CD4-positive, alpha-beta T cell (primary cell): ENCODE measurements around the gene NFKB1. TPM values are rescaled to one million over a fixed set of nuclear protein-coding genes. Genes with fewer than 3 reads are reported as not detected.
A peak's percentile ranks its signal among the peaks of the same experiment; 100 is the strongest.

Experiments used
- ATAC-seq: fragments of 200-7000 bp; cut with Tn5 transposase; one replicate; pipeline ENCODE4 v1.10.0; 2022; ENCODE audit warnings: mild to moderate bottlenecking; ENCODE audit not compliant: poor library complexity
- CTCF ChIA-PET: fragments of 350-600 bp; sonication (Branson Sonifier 250); formaldehyde crosslinking; loops from one replicate; lab custom pipeline; 2021; ENCODE audit warnings: antibody characterized with exemption, inconsistent platforms; lab: Charles Lee
- POLR2A ChIA-PET: fragments of 350-600 bp; sonication (Branson Sonifier 250); formaldehyde crosslinking; loops from one replicate; lab custom pipeline; 2021; ENCODE audit warnings: antibody characterized with exemption, inconsistent platforms; lab: Charles Lee
- DNase-seq, 14 experiments: peaks; one replicate each; pipeline ENCODE4 v3.0.0-alpha.2; 2013 to 2020; ENCODE audit warnings: mixed read lengths in 2 of 14
- H3K27ac ChIP-seq, 2 donors: one replicate each; pipeline versions ENCODE4 v1.5.1 to v1.7.0; 2013; ENCODE audit warnings: low read length in 2 of 2, low read depth in 1 of 2, mild to moderate bottlenecking in 1 of 2
- H3K27me3 ChIP-seq, 2 experiments: 1 replicate in 1 of 2; 2 replicates in 1 of 2; pipeline versions ENCODE4 v1.6.1 to v1.7.0; 2013; ENCODE audit warnings: low read length in 2 of 2, control low read depth in 1 of 2, mild to moderate bottlenecking in 1 of 2, moderate library complexity in 1 of 2; ENCODE audit not compliant: insufficient read depth in 2 of 2, control insufficient read depth in 1 of 2
- H3K36me3 ChIP-seq: one replicate; pipeline ENCODE4 v1.6.1; 2013; ENCODE audit warnings: low read length, control low read depth; ENCODE audit not compliant: insufficient read depth
- H3K4me1 ChIP-seq: one replicate; pipeline ENCODE4 v1.6.1; 2013; ENCODE audit warnings: low read length, control low read depth; ENCODE audit not compliant: insufficient read depth
- H3K4me3 ChIP-seq: one replicate; pipeline ENCODE4 v1.5.1; 2013; ENCODE audit warnings: mild to moderate bottlenecking, low read length, moderate library complexity
- H3K9me3 ChIP-seq, 2 experiments: 1 replicate in 1 of 2; 2 replicates in 1 of 2; pipeline versions ENCODE4 v1.6.1 to v1.7.0; 2013; ENCODE audit warnings: low read length in 2 of 2, mild to moderate bottlenecking in 2 of 2, control low read depth in 1 of 2, moderate library complexity in 1 of 2; ENCODE audit not compliant: control insufficient read depth in 1 of 2, insufficient read depth in 1 of 2
- H3K27ac Mint-ChIP-seq: one replicate; pipeline ENCODE4 v1.8.0; 2020; ENCODE audit warnings: mixed read lengths
- H3K27me3 Mint-ChIP-seq: one replicate; pipeline ENCODE4 v1.8.0; 2021; ENCODE audit warnings: mixed read lengths
- H3K36me3 Mint-ChIP-seq: one replicate; pipeline ENCODE4 v1.8.0; 2021; ENCODE audit warnings: low read depth, mixed read lengths
- H3K4me1 Mint-ChIP-seq: one replicate; pipeline ENCODE4 v1.8.0; 2021; ENCODE audit warnings: low read depth, mixed read lengths
- H3K4me3 Mint-ChIP-seq: one replicate; pipeline ENCODE4 v1.8.0; 2020; ENCODE audit warnings: mild to moderate bottlenecking, mixed read lengths
- H3K9me3 Mint-ChIP-seq: one replicate; pipeline ENCODE4 v1.8.0; 2020; ENCODE audit warnings: mixed read lengths
- intact Hi-C, 2 experiments: fragments of 100-400 bp; cut with DNase I in 1 of 2; cut with micrococcal nuclease in 1 of 2; formaldehyde crosslinking; loops; one replicate each; pipeline versions ENCODE4 v1.15.1 to v1.9.0; 2023 to 2025; cut with DNase I, micrococcal nuclease
- total RNA-seq, 174 experiments: library from RNA in 2 of 174; stranded (reverse) in 2 of 174; gene quantifications; one replicate each; pipeline ENCODE4 v1.2.3 and lab custom pipeline; 2021 to 2026
- TF ChIP-seq, protein P1 (sequence below): fragments of 200-600 bp; IDR thresholded peaks from one replicate; pipeline ENCODE4 v1.8.0; 2022; ENCODE audit warnings: antibody characterized with exemption, mild to moderate bottlenecking

NFKB1 gene
- total RNA-seq, 2 experiments from 2014 or later: 134 TPM

DNA sequence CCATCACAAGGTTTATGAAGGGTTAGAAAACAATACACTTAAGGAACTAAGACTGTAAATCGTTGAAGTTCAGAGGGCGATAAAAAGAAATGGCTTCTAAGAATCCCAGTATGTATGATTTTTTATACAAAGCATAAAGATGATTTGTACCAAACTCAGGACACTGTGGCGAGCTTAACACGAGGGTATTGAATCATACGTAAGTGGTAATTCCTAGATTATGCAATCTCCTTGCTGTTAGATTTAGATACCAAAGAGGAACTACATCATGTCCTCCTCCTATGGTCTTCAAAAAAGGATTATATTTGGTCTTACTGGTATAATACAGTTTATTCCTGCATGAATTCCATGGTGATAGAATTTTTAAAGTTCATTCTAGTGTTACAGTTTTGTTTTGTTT is 23.9 kb downstream of the NFKB1 start:
- POLR2A ChIA-PET: interaction anchor here (1.2 to 5.5 kb wide), 3 partner anchors 9 to 23 kb away, joined by 3 to 34 read pairs (median 3); partner anchors contain the start of gene NFKB1
- Mint-ChIP-seq H3K4me1 (peaks cover 99% of the 10 kb centered on the region), H3K4me3 (peak overlapping the region; percentile 30), H3K9me3 (no peaks in the 10 kb centered on the region), H3K27me3 (no peaks in the 10 kb centered on the region), H3K27ac (peak overlapping the region; percentile 58), H3K36me3 (peaks cover 43% of the 10 kb centered on the region)
- H3K36me3 ChIP-seq: peaks cover 26% of the 10 kb centered on the region
- no peaks in the 10 kb centered on the region for H3K27me3 ChIP-seq
- CTCF ChIA-PET: interaction anchor here (0.8 kb wide), 1 partner anchor 94 kb away, joined by 3 read pairs; no protein-coding TSS in a partner anchor
- TF ChIP-seq, protein P1, sequence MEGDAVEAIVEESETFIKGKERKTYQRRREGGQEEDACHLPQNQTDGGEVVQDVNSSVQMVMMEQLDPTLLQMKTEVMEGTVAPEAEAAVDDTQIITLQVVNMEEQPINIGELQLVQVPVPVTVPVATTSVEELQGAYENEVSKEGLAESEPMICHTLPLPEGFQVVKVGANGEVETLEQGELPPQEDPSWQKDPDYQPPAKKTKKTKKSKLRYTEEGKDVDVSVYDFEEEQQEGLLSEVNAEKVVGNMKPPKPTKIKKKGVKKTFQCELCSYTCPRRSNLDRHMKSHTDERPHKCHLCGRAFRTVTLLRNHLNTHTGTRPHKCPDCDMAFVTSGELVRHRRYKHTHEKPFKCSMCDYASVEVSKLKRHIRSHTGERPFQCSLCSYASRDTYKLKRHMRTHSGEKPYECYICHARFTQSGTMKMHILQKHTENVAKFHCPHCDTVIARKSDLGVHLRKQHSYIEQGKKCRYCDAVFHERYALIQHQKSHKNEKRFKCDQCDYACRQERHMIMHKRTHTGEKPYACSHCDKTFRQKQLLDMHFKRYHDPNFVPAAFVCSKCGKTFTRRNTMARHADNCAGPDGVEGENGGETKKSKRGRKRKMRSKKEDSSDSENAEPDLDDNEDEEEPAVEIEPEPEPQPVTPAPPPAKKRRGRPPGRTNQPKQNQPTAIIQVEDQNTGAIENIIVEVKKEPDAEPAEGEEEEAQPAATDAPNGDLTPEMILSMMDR: no peak
- H3K4me3 ChIP-seq: no peak overlapping the region
- no peaks in the 10 kb centered on the region for H3K9me3 ChIP-seq
- no peak overlapping the region for H3K27ac ChIP-seq
- intact Hi-C loops: no loop called here
- ATAC-seq (no peak), DNase-seq (peak in 2 of 14 experiments; percentile 59 to 67)
- peaks cover 23% of the 10 kb centered on the region for H3K4me1 ChIP-seq

DNA sequence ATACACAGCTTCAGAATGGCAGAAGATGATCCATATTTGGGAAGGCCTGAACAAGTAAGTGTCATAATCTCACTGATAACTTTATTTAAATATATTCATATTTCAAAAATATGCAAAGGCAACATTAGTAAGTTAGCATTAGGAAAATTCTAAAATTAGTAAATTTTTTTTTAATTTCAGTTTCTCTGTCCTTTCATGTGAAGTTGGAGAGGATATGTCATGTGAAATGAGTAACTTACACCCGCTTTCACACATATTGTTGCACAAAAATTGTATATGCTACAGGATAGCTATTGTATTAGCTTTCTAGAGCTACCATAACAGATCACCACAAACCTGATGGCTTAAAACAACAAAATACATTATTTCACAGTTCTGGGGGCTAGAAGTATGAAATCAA is 24.3 kb downstream of the NFKB1 start:
- ATAC-seq (no peak), DNase-seq (no peak)
- peak overlapping the region; percentile 30 for H3K4me3 Mint-ChIP-seq
- H3K27me3 Mint-ChIP-seq: no peaks in the 10 kb centered on the region
- peaks cover 99% of the 10 kb centered on the region for H3K4me1 Mint-ChIP-seq
- H3K36me3 ChIP-seq: peaks cover 29% of the 10 kb centered on the region
- ChIA-PET POLR2A (interaction anchor here (1.2 to 5.5 kb wide), 3 partner anchors 9 to 24 kb away, joined by 3 to 34 read pairs (median 3); partner anchors contain the start of gene NFKB1), CTCF (no interaction called here)
- H3K27ac Mint-ChIP-seq: peak overlapping the region; percentile 58
- no peak overlapping the region for H3K4me3 ChIP-seq
- H3K27me3 ChIP-seq: no peaks in the 10 kb centered on the region
- no peak overlapping the region for H3K27ac ChIP-seq
- peaks cover 47% of the 10 kb centered on the region for H3K36me3 Mint-ChIP-seq
- TF ChIP-seq, protein P1: no peak
- H3K9me3 Mint-ChIP-seq: no peaks in the 10 kb centered on the region
- H3K4me1 ChIP-seq: peaks cover 23% of the 10 kb centered on the region
- H3K9me3 ChIP-seq: no peaks in the 10 kb centered on the region
- intact Hi-C loops: no loop called here

DNA sequence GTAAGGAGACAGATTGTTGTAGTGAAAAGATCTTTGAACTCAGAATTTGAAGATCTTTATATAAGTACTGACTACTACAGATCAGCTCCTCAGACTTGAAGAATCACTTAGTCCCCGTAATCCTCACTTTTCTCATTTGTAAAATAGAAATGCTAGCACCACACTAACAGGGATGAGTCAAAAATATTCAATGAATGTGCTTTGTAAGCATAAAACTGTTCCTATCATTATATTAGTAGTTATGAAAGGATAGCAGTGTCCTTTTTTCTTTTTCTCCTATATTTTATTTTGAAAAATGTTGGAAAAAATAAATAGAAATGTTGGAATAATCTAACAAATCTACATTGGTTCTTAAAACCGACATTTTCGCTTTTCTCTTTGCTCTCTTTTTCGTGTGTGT is 25.4 kb downstream of the NFKB1 start:
- no peaks in the 10 kb centered on the region for H3K27me3 Mint-ChIP-seq
- POLR2A ChIA-PET: interaction anchor here (1.0 to 5.5 kb wide), 2 partner anchors 25 to 28 kb away, joined by 3 to 34 read pairs; partner anchors contain the start of gene NFKB1
- H3K4me1 ChIP-seq: peaks cover 23% of the 10 kb centered on the region

More for the DNA sequence above, 25.4 kb downstream of the NFKB1 start:
- DNase-seq (no peak), ATAC-seq (no peak)
- Mint-ChIP-seq H3K36me3 (peaks cover 57% of the 10 kb centered on the region), H3K4me3 (peak overlapping the region; percentile 7), H3K9me3 (no peaks in the 10 kb centered on the region), H3K4me1 (peaks cover 98% of the 10 kb centered on the region), H3K27ac (peak overlapping the region; percentile 85)
- intact Hi-C loops: no loop called here
- H3K27ac ChIP-seq: no peak overlapping the region
- H3K9me3 ChIP-seq: no peaks in the 10 kb centered on the region
- CTCF ChIA-PET: no interaction called here
- H3K36me3 ChIP-seq: peaks cover 33% of the 10 kb centered on the region
- TF ChIP-seq, protein P1: no peak
- no peaks in the 10 kb centered on the region for H3K27me3 ChIP-seq
- H3K4me3 ChIP-seq: no peak overlapping the region
